OCI-LY7 (cell line): ENCODE data around the gene RIN3.

ENCODE experiments used
- EZH2phosphoT487 ChIP-seq: fragments of 200-600 bp; sonication (generic); IDR thresholded peaks from 2 replicates; pipeline ENCODE4 v1.6.1; 2018; ENCODE audit warnings: low read depth, borderline replicate concordance, mild to moderate bottlenecking, mixed run types, antibody characterized with exemption, low read length, moderate library complexity, mixed read lengths
- TF ChIP-seq, protein P1 (sequence below): fragments of 200-600 bp; sonication (generic); conservative IDR thresholded peaks from 2 replicates; pipeline ENCODE4 v1.5.1; 2014; ENCODE audit warnings: mild to moderate bottlenecking, antibody characterized with exemption, low read length, moderate library complexity, mixed read lengths

DNA sequence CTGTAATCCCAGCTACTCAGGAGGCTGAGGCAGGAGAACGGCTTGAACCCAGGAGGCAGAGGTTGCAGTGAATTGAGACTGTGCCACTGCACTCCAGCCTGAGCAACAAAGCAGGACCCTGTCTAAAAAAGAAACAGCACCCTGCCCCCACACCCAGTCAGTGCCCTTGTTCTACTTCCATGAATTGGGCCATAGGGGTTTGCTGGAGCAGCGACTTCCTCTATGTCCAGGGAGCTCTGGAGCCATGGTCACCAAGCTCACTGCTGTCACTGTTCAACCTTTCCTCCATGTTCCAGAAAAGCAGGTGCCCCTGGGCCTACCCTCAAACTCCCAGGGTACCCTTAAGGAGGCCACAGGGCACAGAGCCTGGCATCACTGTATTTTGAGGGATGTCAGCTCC, 116.8 kb downstream of the RIN3 start:
- TF ChIP-seq, protein P1, sequence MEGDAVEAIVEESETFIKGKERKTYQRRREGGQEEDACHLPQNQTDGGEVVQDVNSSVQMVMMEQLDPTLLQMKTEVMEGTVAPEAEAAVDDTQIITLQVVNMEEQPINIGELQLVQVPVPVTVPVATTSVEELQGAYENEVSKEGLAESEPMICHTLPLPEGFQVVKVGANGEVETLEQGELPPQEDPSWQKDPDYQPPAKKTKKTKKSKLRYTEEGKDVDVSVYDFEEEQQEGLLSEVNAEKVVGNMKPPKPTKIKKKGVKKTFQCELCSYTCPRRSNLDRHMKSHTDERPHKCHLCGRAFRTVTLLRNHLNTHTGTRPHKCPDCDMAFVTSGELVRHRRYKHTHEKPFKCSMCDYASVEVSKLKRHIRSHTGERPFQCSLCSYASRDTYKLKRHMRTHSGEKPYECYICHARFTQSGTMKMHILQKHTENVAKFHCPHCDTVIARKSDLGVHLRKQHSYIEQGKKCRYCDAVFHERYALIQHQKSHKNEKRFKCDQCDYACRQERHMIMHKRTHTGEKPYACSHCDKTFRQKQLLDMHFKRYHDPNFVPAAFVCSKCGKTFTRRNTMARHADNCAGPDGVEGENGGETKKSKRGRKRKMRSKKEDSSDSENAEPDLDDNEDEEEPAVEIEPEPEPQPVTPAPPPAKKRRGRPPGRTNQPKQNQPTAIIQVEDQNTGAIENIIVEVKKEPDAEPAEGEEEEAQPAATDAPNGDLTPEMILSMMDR = no peak
- no peak for TF ChIP-seq EZH2phosphoT487
